Body of pancreas (tissue), 4 donors: ENCODE data around the gene ADCK2. TPM values are rescaled to one million over a fixed set of nuclear protein-coding genes. Genes with fewer than 3 reads are reported as not detected.

Experiments used
- ATAC-seq: fragments of 150-250 bp; one replicate; pipeline ENCODE4 v1.9.1; 2016
- DNase-seq, 4 donors: peaks; one replicate each; pipeline ENCODE4 v3.0.0-alpha.2; 2019
- H3K27ac ChIP-seq, 4 donors: fragments of 200-600 bp; sonication (generic); 1 replicate in 3 of 4; 2 replicates in 1 of 4; pipeline versions ENCODE4 v1.5.1 to v1.6.1; 2016 to 2019; ENCODE audit warnings: mild to moderate bottlenecking in 1 of 4, mixed read lengths in 1 of 4, moderate library complexity in 1 of 4
- H3K27me3 ChIP-seq, 2 donors: fragments of 200-600 bp; sonication (generic); one replicate each; pipeline ENCODE4 v1.6.0; 2016; ENCODE audit warnings: mild to moderate bottlenecking in 1 of 2
- H3K36me3 ChIP-seq, 2 donors: fragments of 200-600 bp; sonication (generic); replicated peaks in 1 of 2; 2 replicates each; pipeline ENCODE4 v1.5.1; 2016; ENCODE audit warnings: low read depth in 2 of 2; ENCODE audit not compliant: insufficient read depth in 1 of 2
- H3K4me1 ChIP-seq: fragments of 200-600 bp; sonication (generic); one replicate; pipeline ENCODE4 v1.6.0; 2016
- H3K4me3 ChIP-seq, 2 donors: fragments of 200-600 bp; sonication (generic); 1 replicate in 1 of 2; 2 replicates in 1 of 2; pipeline ENCODE4 v1.5.1; 2016 to 2019
- H3K9me3 ChIP-seq, 3 donors: fragments of 200-600 bp; sonication (generic); 1 replicate in 2 of 3; 2 replicates in 1 of 3; pipeline ENCODE4 v1.5.1; 2016
- POLR2A ChIP-seq, 3 donors: fragments of 450-650 bp; IDR thresholded peaks; one replicate each; pipeline ENCODE4 v1.6.1; 2016; ENCODE audit warnings: antibody characterized with exemption in 3 of 3, mild to moderate bottlenecking in 2 of 3
- WGBS, 2 donors: methylation state at CpG; one replicate each; pipeline ENCODE4 v1.1.5; 2017; 5-methylcytosine and 5-hydroxymethylcytosine counted together
- intact Hi-C: fragments of 100-400 bp; cut with DNase I; formaldehyde crosslinking; loops from one replicate; pipeline ENCODE4 v1.15.1; 2023
- total RNA-seq, 2 donors: library from RNA; depleted of rRNA; stranded (reverse); fragments of >200 nt; gene quantifications; one replicate each; pipeline ENCODE4 v1.1.0, GENCODE V29; 2016
- TF ChIP-seq, protein P1 (sequence below), 7 experiments: fragments of 450-650 bp in 4 of 7; fragments of 200-600 bp in 3 of 7; sonication (generic) in 3 of 7; IDR thresholded peaks; one replicate each; pipeline ENCODE4 v1.5.1; 2016 to 2019; ENCODE audit warnings: antibody characterized with exemption in 7 of 7

ADCK2 gene
- total RNA-seq, 2 donors from 2014 or later, result 16.1 to 21.1 TPM

DNA sequence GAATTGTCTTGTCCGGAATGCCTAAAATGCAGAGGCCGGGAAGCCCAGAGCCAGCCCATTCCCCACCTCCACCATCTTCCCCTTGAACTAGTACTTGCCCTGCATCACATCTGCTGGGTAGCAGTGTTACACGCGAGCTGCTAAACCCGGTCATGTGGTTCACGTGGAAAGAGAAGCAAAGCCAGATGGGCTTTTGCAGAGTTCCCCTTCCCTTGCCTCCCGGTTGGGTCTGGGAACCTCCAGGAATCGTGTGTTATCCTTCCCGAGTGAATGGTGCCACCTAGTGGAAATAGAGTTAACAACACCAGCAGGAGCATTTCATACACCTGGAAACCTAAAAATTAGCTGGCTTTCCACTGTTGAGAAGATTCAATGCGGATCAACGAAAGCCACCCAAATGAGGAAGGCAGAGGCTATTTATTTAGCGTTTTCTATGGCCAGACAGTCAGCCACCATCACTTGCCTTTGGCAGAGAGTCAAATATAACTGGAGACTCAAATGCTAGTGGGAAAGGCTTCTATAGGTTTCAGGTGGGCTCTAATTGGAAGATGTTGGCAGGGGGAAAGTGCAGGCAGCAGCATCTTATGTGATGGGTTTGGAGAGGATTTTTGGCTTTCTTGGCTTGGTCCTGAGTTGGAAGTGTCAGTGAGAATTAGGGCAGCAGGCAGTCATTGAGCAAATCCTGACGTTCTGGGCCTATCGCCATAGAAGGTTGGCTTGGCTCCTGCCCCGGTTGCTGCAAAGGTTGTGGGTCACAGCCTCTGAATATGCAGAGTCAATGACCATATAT, 19.2 kb upstream of the ADCK2 start:
- Histone ChIP-seq H3K4me3 (no peak overlapping the region), H3K36me3 (no peaks in the 10 kb centered on the region), H3K27me3 (no peaks in the 10 kb centered on the region), H3K27ac (no peak overlapping the region), H3K4me1 (peaks cover 22% of the 10 kb centered on the region), H3K9me3 (no peaks in the 10 kb centered on the region)
- WGBS, 2 donors, result 18 to 19% methylated on average over 15 of the region's 15 CpGs
- ATAC-seq, result peak; percentile 74
- intact Hi-C loops, result loop anchor here (2.0 kb wide), 1 partner anchor 135 kb away; no protein-coding TSS in a partner anchor
- TF ChIP-seq POLR2A (IDR thresholded peaks at IDR 0.05), result no peak
- TF ChIP-seq, protein P1, sequence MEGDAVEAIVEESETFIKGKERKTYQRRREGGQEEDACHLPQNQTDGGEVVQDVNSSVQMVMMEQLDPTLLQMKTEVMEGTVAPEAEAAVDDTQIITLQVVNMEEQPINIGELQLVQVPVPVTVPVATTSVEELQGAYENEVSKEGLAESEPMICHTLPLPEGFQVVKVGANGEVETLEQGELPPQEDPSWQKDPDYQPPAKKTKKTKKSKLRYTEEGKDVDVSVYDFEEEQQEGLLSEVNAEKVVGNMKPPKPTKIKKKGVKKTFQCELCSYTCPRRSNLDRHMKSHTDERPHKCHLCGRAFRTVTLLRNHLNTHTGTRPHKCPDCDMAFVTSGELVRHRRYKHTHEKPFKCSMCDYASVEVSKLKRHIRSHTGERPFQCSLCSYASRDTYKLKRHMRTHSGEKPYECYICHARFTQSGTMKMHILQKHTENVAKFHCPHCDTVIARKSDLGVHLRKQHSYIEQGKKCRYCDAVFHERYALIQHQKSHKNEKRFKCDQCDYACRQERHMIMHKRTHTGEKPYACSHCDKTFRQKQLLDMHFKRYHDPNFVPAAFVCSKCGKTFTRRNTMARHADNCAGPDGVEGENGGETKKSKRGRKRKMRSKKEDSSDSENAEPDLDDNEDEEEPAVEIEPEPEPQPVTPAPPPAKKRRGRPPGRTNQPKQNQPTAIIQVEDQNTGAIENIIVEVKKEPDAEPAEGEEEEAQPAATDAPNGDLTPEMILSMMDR (IDR thresholded peaks at IDR 0.05), result peak; percentile 71 to 95 (median 88)
- peak; percentile 61 to 77 (median 72) for DNase-seq

DNA sequence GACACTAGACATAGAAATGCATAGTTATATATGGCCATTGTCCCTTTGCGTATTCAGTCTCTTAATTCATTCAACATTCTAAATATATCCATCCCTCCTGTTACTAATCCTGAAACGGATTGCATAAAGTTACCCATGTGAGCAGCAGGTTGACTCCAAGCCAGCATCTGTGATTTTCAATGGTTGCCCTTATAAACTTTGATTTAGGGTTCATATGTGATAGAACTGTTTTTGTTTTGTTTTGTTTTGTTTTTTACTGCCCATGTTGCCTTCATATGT, 18.7 kb upstream of the ADCK2 start:
- Histone ChIP-seq H3K4me3 (no peak overlapping the region), H3K27me3 (no peaks in the 10 kb centered on the region), H3K4me1 (peaks cover 22% of the 10 kb centered on the region), H3K27ac (no peak overlapping the region), H3K36me3 (no peaks in the 10 kb centered on the region), H3K9me3 (no peaks in the 10 kb centered on the region)
- intact Hi-C loops, result no loop called here
- TF ChIP-seq, protein P1 (IDR thresholded peaks at IDR 0.05), result no peak
- 70 to 76% methylated on average over 2 of the region's 2 CpGs for WGBS, 2 donors
- no peak for DNase-seq
- no peak for ATAC-seq

- H3K27ac ChIP-seq, result no peak overlapping the region
- H3K9me3 ChIP-seq, result no peaks in the 10 kb centered on the region
- intact Hi-C loops, result no loop called here
- no peaks in the 10 kb centered on the region for H3K36me3 ChIP-seq
- TF ChIP-seq, protein P1 (IDR thresholded peaks at IDR 0.05), result no peak
- TF ChIP-seq POLR2A (IDR thresholded peaks at IDR 0.05), result no peak
- H3K4me1 ChIP-seq, result peaks cover 22% of the 10 kb centered on the region
- ATAC-seq, result no peak
- no peak overlapping the region for H3K4me3 ChIP-seq
- 89 to 90% methylated on average over 4 of the region's 4 CpGs for WGBS, 2 donors
- no peaks in the 10 kb centered on the region for H3K27me3 ChIP-seq
- DNase-seq, result no peak
Observed at GRCh38 chr7:140654661-140655060, 18.1 kb upstream of the ADCK2 start.

- WGBS, 2 donors, result 85 to 97% methylated on average over 10 to 16 of the region's 16 CpGs
- Histone ChIP-seq H3K27me3 (no peaks in the 10 kb centered on the region), H3K4me3 (no peak overlapping the region), H3K27ac (peak overlapping the region in 3 of 4 donors; percentile 66 to 71 (median 71)), H3K36me3 (no peaks in the 10 kb centered on the region), H3K9me3 (no peaks in the 10 kb centered on the region), H3K4me1 (peaks cover 22% of the 10 kb centered on the region)
- no peak for TF ChIP-seq POLR2A (IDR thresholded peaks at IDR 0.05)
- TF ChIP-seq, protein P1 (IDR thresholded peaks at IDR 0.05), result no peak
- no peak for ATAC-seq
- DNase-seq, result no peak
- intact Hi-C loops, result no loop called here
Observed at GRCh38 chr7:140655511-140656408, 17.0 kb upstream of the ADCK2 start.
